ENCODE data around the gene CTCF. TPM values are rescaled to one million over a fixed set of nuclear protein-coding genes. Genes with fewer than 3 reads are reported as not detected.
A peak's percentile ranks its signal among the peaks of the same experiment; 100 is the strongest.

Gene CTCF
- total RNA-seq, 4 donors from 2014 or later: 24.2 to 42.9 (median 28.2) TPM

DNA sequence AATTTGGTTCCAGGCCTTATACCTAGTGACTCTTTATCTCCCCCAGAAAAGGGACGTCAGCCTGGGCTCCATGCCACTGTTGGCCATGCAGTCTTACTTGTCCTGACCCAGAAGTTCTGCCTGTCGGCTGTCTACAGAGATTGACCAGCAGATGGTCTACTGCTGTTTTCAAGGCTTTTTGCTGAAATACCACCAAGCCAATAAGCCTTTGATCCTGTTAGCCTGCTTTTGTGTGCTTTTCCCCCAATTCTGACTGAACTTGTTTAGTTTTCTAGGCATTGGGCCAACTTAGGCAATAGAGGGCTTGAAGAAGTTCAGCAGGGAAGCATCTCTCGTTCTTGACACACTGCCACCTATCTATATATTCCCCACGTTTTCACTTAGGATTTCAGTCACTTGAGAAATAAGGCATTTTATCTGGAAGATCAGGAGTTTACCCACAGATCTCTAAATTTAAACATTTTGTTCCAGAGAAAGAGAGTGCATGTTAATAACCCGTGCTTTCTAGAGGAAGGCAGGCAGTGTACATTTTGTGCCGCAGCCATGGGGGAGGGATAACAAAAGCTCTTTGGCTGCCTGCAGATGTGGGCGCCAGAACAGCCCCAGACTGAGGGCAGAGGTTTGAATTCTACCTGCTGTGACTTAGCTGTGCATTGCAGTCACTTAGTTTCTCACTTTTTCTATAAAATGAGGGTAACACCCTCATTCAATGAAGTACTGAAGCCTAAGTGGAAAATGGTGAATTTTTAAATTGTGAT, 70.3 kb downstream of the CTCF start:
- TF ChIP-seq, protein P1, sequence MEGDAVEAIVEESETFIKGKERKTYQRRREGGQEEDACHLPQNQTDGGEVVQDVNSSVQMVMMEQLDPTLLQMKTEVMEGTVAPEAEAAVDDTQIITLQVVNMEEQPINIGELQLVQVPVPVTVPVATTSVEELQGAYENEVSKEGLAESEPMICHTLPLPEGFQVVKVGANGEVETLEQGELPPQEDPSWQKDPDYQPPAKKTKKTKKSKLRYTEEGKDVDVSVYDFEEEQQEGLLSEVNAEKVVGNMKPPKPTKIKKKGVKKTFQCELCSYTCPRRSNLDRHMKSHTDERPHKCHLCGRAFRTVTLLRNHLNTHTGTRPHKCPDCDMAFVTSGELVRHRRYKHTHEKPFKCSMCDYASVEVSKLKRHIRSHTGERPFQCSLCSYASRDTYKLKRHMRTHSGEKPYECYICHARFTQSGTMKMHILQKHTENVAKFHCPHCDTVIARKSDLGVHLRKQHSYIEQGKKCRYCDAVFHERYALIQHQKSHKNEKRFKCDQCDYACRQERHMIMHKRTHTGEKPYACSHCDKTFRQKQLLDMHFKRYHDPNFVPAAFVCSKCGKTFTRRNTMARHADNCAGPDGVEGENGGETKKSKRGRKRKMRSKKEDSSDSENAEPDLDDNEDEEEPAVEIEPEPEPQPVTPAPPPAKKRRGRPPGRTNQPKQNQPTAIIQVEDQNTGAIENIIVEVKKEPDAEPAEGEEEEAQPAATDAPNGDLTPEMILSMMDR (IDR thresholded peaks at IDR 0.05): no peak
- DNase-seq (ENCODE audit: low spot score): no peak
- ATAC-seq (ENCODE audit: low FRiP score): no peak

DNA sequence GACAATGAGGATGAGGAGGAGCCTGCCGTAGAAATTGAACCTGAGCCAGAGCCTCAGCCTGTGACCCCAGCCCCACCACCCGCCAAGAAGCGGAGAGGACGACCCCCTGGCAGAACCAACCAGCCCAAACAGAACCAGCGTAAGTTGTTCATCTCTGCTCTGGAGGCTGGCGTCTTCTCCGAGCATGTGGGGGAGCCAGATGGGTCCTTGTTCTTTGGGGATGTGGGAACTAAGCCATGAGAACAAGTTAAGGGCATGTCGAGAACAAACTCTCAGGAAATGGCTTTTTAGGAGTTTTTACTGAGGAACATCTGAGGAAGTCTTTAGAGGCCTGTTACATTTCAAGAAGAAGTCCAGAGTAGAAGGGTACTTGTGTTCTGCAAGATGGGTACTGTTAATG, 74.4 kb downstream of the CTCF start:
- TF ChIP-seq, protein P1 (IDR thresholded peaks at IDR 0.05): no peak
- DNase-seq (ENCODE audit: low spot score) (no peak), ATAC-seq (ENCODE audit: low FRiP score) (no peak)

DNA sequence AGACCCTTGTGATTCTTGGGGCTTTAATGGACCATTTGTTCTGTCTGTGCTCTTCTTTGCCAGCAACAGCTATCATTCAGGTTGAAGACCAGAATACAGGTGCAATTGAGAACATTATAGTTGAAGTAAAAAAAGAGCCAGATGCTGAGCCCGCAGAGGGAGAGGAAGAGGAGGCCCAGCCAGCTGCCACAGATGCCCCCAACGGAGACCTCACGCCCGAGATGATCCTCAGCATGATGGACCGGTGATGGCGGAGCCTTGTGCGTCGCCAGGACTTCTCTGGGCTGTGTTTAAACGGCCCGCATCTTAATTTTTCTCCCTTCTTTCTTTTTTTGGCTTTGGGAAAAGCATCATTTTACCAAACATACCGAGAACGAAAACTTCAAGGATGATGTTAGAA, 75.3 kb downstream of the CTCF start:
- TF ChIP-seq, protein P1 (IDR thresholded peaks at IDR 0.05): no peak
- DNase-seq (ENCODE audit: low spot score): no peak
- no peak for ATAC-seq (ENCODE audit: low FRiP score)

DNA sequence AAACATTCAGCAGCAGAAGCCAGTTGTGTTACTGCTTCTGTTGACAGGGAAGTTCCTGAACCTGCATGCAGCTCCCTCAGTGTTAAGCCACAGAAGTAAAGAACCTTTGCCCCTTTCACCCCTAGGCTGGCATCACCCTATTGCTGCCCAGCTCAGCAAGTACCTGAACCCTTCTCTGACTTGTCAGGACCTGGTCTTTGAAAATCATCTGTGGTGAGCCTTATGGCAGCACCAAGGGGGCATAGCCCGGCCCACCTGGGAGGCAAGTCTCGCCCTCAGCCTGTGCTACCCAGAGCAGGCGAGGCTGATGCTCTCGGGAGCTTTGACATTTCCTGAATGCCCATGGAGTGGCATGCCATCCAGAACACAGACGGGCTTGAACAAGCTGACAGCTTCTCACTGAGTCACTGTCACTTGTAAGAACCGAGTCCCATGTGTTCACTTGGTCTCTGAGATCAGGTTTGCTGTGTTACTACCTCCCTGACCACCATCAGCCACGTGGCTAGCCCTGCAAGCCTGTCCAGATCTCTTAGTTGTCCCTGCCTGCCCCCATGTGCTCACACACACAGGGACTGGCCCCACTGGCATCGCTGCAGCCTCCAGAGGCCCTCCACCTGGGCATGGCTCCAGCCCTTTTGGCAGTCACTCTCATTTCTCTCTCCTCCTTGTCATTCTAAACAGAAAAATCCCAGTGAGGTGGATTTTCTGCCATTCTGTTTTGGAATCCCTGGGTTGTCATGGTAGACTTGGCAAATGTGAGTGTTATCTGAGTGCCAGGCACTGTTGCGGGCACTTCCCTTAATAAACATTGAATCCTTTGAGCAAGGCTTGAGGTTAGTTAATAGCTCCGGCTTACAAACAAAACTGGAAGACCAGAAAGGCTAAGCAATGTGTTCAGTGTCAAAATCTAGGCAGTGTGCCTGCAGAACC, 79.7 kb downstream of the CTCF start:
- TF ChIP-seq, protein P1 (IDR thresholded peaks at IDR 0.05): no peak
- no peak for DNase-seq (ENCODE audit: low spot score)
- ATAC-seq (ENCODE audit: low FRiP score): peak; percentile 15

DNA sequence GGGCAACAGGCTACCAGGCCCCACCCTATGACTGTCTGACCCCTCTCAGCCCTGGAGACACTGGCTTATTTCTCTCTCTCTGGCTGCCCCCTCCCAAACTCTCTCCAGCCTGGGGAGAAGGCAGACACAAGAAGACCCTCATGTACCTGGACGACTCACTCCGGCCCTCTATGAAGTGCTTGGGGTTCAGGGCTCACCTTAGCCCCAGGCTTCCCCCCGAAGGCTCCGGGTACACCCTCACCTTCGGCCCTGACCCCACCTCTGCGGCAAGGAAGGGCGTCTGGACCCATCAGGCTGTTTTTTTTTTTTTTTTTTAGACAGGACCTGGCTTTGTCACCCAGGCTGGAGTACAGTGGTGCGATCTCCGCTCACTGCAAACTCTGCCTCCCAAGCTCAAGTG, 81.7 kb downstream of the CTCF start:
- ATAC-seq (ENCODE audit: low FRiP score) (no peak), DNase-seq (ENCODE audit: low spot score) (no peak)
- TF ChIP-seq, protein P1 (IDR thresholded peaks at IDR 0.05): no peak

DNA sequence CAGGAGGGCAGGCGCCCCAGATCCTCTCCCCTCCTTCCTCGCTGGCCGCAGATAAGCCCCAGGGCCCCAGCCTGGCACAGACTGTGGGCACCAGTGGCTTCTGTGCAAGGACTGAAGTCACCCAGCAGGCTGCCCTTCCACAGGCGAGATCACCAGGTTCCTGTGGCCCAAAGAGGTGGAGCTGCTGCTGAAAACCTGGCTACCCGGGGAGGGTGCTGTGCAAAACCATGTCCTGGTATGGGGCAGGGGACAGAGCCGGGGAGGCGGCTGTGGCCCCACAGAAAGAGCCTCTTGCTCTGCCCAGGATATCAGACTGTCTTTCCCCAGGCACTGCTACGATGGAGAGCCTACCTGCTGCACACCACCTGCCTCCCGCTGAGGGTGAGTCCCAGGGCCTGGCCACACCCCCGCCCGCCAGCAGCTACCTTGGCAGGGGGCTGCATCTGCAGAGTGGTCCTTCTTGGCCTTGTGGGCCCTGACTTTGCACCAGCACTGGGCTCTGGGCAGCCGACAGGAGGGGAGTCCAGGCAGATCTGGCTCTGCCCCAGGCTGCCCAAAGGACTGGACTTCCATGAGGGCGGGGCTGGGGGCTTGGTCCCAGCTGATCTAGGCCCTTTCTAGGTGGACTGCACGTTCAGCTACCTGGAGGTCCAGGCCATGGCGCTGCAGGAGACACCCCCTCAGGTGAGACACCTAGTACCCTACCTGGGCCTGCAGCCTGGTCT, 83.2 kb downstream of the CTCF start:
- ATAC-seq (ENCODE audit: low FRiP score): no peak
- TF ChIP-seq, protein P1 (IDR thresholded peaks at IDR 0.05): no peak
- DNase-seq (ENCODE audit: low spot score): no peak
